GM18520 (cell line): ENCODE results near the gene OR2T4.

ENCODE experiments used
- ATAC-seq: cut with Tn5 transposase; IDR thresholded peaks from one replicate; pipeline ENCODE4 v1.9.1; 2021; ENCODE audit not compliant: unreplicated experiment

Gene OR2T4

GRCh38 chr1:248361121-248361715 lies at the start of gene OR2T4:
Gene OR2T4 (plus strand): TSS chr1:248361665. CDS start chr1:248361665, 0 bp downstream.
- ATAC-seq: no peak

DNA sequence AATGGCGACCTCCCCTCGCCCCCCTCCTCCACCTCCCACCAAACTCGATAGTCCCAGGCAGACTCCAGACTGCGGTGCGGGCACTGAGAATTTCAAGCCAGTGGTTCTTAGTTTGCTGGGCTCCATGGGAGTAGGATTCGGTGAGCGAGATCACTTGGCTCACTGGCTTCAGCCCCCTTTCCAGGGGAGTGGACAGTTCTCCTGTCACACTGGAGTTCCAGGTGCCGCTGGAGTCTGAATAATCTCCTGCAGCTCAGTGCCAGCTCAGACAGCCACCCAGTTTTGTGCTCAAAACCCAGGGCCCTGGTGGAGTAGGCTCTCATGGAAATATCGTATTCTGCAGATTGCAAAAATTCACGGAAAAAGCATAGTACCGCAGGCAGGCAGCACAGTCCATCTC lies 44.7 kb upstream of the OR2T4 start:
- no peak for ATAC-seq

GRCh38 chr1:248324468-248324867 lies 37.0 kb upstream of the OR2T4 start, which contains the start of gene OR2M7:
Gene OR2M7 (minus strand): TSS chr1:248324568. CDS start chr1:248324568, 0 bp downstream.
- ATAC-seq: no peak

DNA sequence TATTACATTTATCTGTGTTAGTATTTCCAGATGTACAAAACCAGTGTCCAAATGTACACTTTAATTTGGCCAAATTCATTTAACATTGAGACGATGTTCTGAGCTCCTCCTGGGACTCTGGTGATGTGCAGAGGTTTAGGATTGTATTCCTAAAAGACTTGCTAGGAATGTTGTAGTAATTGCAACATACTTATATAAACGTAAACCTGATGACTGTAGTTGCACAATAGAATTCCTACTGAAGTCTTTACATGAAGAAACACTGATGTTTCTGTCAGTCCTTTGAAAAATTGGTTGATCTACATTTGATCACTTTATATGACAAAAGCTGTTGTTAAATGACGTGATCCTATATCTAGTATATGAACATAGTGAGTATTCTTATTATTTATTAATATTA lies 18.0 kb upstream of the OR2T4 start:
- ATAC-seq: no peak

- no peak for ATAC-seq
These were observed 13.0 kb upstream of the OR2T4 start, which contains the start of gene OR14C36 for GRCh38 chr1:248348475-248348874. Gene OR14C36 (plus strand): TSS chr1:248348775. CDS start chr1:248348775, 0 bp downstream.

- ATAC-seq: no peak
These were observed 2.0 kb upstream of the OR2T4 start for GRCh38 chr1:248359415-248359814.

GRCh38 chr1:248366609-248367008 lies 5.1 kb downstream of the OR2T4 start:
- ATAC-seq: no peak

- no peak for ATAC-seq
These were observed 10.9 kb downstream of the OR2T4 start for GRCh38 chr1:248372394-248372793.

DNA sequence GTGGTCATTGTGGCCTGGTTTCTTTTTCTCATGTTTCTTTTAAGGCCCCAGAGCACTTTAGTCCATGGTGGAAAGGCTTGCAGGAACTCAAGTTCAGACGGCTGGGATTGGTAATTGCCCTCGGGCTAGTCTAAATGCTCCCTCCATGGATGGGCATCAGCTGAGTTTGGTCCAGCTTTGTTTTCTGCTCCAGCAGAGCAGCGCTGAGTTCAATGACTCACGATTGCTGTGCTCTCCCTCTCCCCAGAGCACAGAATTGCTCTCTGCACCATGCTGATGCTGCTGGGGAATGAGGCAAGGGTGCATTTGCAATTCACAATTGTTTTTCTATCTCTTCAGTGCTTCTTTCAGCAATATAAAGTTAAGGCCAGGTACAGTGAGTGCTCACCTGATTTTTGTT lies 12.3 kb downstream of the OR2T4 start:
- ATAC-seq: no peak

DNA sequence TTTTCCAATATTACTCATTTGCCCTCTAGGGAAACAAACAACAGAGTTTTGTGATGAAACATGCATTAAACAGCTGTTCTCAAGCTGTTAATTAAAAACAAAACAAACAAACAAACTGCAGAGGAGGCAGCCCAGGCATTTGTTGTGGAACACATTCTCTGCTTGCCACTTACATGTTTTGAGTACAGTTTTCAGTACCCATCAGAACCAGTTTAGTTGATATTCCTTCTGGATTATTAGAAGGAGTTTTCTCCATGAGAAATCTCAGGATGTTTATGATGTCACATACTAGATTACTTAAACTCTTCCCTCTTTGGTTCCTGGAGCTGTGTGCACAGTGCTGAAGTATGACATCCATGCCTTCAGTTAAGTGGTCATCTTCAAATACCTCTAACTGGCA lies 14.0 kb downstream of the OR2T4 start, which contains the start of gene OR2T6:
TSS of gene OR2T6 (plus strand) at position 301 of the 400 bp plus-strand sequence. CDS start 11,863 bp downstream, outside the sequence.
- no peak for ATAC-seq

GRCh38 chr1:248376916-248377315 lies 15.5 kb downstream of the OR2T4 start:
- no peak for ATAC-seq

DNA sequence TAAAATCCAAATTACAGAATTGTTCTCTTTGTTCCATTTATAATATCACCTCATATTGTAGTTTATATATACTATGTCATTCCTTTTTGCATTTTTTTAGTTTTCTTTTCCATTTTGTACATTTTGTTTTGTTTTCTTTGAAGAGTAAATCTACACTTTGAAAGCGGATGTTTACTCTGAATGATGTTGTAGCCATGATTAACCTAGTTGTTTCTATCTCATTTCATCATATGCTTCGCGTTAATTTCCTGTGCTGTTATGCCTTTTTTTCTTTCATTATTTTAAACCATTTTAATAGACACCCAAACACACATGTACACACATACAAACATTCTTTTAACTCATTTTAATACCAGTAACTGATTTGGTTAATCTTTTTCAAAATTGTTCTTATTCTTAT lies 19.4 kb downstream of the OR2T4 start:
- no peak for ATAC-seq

DNA sequence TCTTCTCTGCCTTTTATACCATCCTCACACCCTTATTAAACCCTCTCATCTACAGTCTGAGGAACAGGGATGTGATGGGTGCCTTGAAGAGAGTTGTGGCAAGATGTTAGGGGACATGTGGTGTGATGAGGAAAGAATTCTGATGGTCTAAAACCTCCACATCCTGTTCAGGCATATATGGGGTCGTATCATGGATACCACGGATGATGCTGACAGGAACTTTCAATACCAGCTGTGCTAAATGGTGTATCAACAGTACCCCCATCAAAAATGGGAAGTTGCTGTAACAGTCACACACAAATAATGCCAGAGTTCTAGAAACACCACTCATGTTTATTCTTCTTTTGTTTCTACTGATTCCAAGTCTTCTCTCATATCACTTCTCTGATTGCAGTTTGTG lies 27.0 kb downstream of the OR2T4 start:
- ATAC-seq: no peak

DNA sequence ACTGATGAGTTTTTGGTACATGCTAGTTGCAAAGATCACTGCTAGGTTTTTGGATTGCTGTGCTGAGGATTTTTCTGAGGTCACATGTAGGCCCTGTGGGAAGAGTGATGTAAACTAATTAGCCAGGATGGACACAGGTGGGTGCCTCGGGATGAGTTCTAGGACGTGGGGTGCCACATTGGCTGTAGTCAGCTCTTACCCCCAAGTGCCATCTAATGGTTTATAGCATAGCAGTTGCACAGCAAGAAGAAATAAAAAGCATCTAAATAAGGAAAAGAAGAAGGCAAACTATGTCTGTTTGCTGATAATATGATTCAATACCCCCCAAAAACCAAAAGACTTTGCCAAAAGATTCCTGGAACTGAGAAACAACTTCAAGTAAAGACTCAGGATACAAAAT lies 31.6 kb downstream of the OR2T4 start:
- no peak for ATAC-seq

- no peak for ATAC-seq
These were observed 41.3 kb downstream of the OR2T4 start, which contains the start of gene OR2T1 for GRCh38 chr1:248402748-248403147. Gene OR2T1 (plus strand): TSS chr1:248403048. CDS start chr1:248406148, 3,100 bp downstream.

DNA sequence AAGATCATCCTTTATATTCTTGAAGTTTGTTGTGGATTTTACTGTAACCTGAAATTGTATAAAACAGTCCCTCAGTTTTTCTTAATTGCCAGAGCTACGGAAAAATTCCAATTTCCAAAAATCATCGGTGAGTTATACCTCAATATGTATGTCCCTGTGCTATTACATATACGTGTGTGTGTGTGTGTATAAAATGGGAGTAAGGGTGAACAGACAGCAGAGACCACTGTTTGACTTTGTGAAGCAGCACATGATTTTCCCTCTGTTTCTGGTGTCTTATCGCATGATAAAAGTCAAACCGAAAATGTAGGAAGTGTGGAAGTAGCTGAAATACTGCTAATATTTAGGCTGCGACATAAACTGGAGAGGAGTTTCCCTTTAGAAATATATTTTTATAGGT lies 42.6 kb downstream of the OR2T4 start:
- no peak for ATAC-seq

- ATAC-seq: no peak
These were observed 45.5 kb downstream of the OR2T4 start for GRCh38 chr1:248406721-248407692.
